CD8-positive, alpha-beta memory T cell (primary cell): ENCODE data around the gene ITFG1. TPM values are rescaled to one million over a fixed set of nuclear protein-coding genes. Genes with fewer than 3 reads are reported as not detected.
"Not testable (repeated sequence)": the region's sequence is repeated elsewhere in the genome, so short reads cannot be mapped to it uniquely, and the experiment has no call there.

Experiments used
- CTCF ChIA-PET: fragments of 350-600 bp; sonication (Branson Sonifier 250); formaldehyde crosslinking; loops from one replicate; lab custom pipeline; 2021; ENCODE audit warnings: antibody characterized with exemption; lab: Charles Lee
- POLR2A ChIA-PET: fragments of 350-600 bp; sonication (Branson Sonifier 250); formaldehyde crosslinking; loops from one replicate; lab custom pipeline; 2021; ENCODE audit warnings: antibody characterized with exemption; lab: Charles Lee
- DNase-seq, 5 donors: peaks; one replicate each; pipeline versions ENCODE4 v3.0.0 to v3.0.0-alpha.2; 2020 to 2022; ENCODE audit warnings: mixed read lengths in 1 of 5
- H3K27ac ChIP-seq: one replicate; pipeline ENCODE4 v1.7.0; 2013; ENCODE audit warnings: low read depth, mild to moderate bottlenecking, low read length, moderate library complexity
- H3K27me3 ChIP-seq: 2 replicates; pipeline ENCODE4 v1.7.0; 2013; ENCODE audit warnings: low read length, mild to moderate bottlenecking; ENCODE audit not compliant: insufficient read depth, poor library complexity, severe bottlenecking
- H3K36me3 ChIP-seq: 2 replicates; pipeline ENCODE4 v1.7.0; 2013; ENCODE audit warnings: mild to moderate bottlenecking, low read length, moderate library complexity; ENCODE audit not compliant: insufficient read depth
- H3K4me1 ChIP-seq: 2 replicates; pipeline ENCODE4 v1.7.0; 2013; ENCODE audit warnings: mild to moderate bottlenecking, low read length, moderate library complexity; ENCODE audit not compliant: insufficient read depth
- H3K4me3 ChIP-seq: 2 replicates; pipeline ENCODE4 v1.7.0; 2013; ENCODE audit warnings: mild to moderate bottlenecking, low read length
- H3K9me3 ChIP-seq: 2 replicates; pipeline ENCODE4 v1.7.0; 2013; ENCODE audit warnings: mild to moderate bottlenecking, low read length
- H3K27ac Mint-ChIP-seq, 8 donors: one replicate each; pipeline ENCODE4 v1.8.0; 2020 to 2021; ENCODE audit warnings: mixed read lengths in 8 of 8, mild to moderate bottlenecking in 6 of 8, inconsistent platforms in 3 of 8, moderate library complexity in 3 of 8
- H3K27me3 Mint-ChIP-seq, 2 donors: one replicate each; pipeline ENCODE4 v1.8.0; 2020 to 2021; ENCODE audit warnings: mixed read lengths in 2 of 2, mild to moderate bottlenecking in 1 of 2, moderate library complexity in 1 of 2
- H3K36me3 Mint-ChIP-seq, 3 donors: one replicate each; pipeline ENCODE4 v1.8.0; 2020 to 2021; ENCODE audit warnings: mixed read lengths in 3 of 3, inconsistent platforms in 1 of 3, mild to moderate bottlenecking in 1 of 3
- H3K4me1 Mint-ChIP-seq, 3 donors: one replicate each; pipeline ENCODE4 v1.8.0; 2020 to 2021; ENCODE audit warnings: mixed read lengths in 3 of 3, inconsistent platforms in 1 of 3, mild to moderate bottlenecking in 1 of 3
- H3K4me3 Mint-ChIP-seq, 7 donors: one replicate each; pipeline ENCODE4 v1.8.0; 2020 to 2021; ENCODE audit warnings: mixed read lengths in 7 of 7, mild to moderate bottlenecking in 6 of 7, moderate library complexity in 4 of 7, inconsistent platforms in 2 of 7
- H3K9me3 Mint-ChIP-seq, 5 donors: one replicate each; pipeline ENCODE4 v1.8.0; 2020 to 2022; ENCODE audit warnings: mixed read lengths in 5 of 5, mild to moderate bottlenecking in 3 of 5, moderate library complexity in 2 of 5, inconsistent platforms in 1 of 5
- polyA plus RNA-seq: library from polyadenylated mRNA; unstranded; fragments of 300-500 nt; fragmentation: Illumina TruSeq; gene quantifications from one replicate; pipeline ENCODE4 v1.2.3, GENCODE V29; 2021
- total RNA-seq, 2 experiments: library from RNA; stranded (reverse); gene quantifications; one replicate each; pipeline ENCODE4 v1.2.3, GENCODE V29; 2021

ITFG1 gene
- total and polyA plus RNA-seq, 3 experiments from 2014 or later: 24.5 to 26.8 (median 24.9) TPM

GRCh38 chr16:47470211-47470610 lies 9.3 kb upstream of the ITFG1 start:
- H3K36me3 Mint-ChIP-seq: peaks cover 0 to 14% (median 10%) of the 10 kb centered on the region in 3 donors
- H3K9me3 Mint-ChIP-seq: no peaks in the 10 kb centered on the region
- H3K4me3 Mint-ChIP-seq: peak overlapping the region in 1 of 7 donors; percentile 15
- no peaks in the 10 kb centered on the region for H3K27me3 Mint-ChIP-seq
- no peak for DNase-seq
- no peak overlapping the region for H3K27ac Mint-ChIP-seq
- Histone ChIP-seq H3K9me3 (no peaks in the 10 kb centered on the region), H3K36me3 (peaks cover 4% of the 10 kb centered on the region), H3K27ac (no peak overlapping the region), H3K4me1 (no peaks in the 10 kb centered on the region), H3K27me3 (no peaks in the 10 kb centered on the region), H3K4me3 (no peak overlapping the region)
- POLR2A ChIA-PET: no interaction called here
- peaks cover 28 to 59% (median 56%) of the 10 kb centered on the region in 3 donors for H3K4me1 Mint-ChIP-seq
- CTCF ChIA-PET: no interaction called here

- CTCF ChIA-PET: no interaction called here
- H3K9me3 ChIP-seq: no peaks in the 10 kb centered on the region
- Mint-ChIP-seq H3K9me3 (no peaks in the 10 kb centered on the region), H3K4me1 (peaks cover 36 to 65% (median 61%) of the 10 kb centered on the region in 3 donors), H3K27ac (peak overlapping the region in 1 of 8 donors; percentile 11), H3K36me3 (peaks cover 0 to 11% (median 10%) of the 10 kb centered on the region in 3 donors), H3K27me3 (no peaks in the 10 kb centered on the region), H3K4me3 (no peak overlapping the region)
- H3K27me3 ChIP-seq: no peaks in the 10 kb centered on the region
- no peak overlapping the region for H3K4me3 ChIP-seq
- no peaks in the 10 kb centered on the region for H3K4me1 ChIP-seq
- DNase-seq: no peak
- POLR2A ChIA-PET: no interaction called here
- H3K27ac ChIP-seq: no peak overlapping the region
- H3K36me3 ChIP-seq: peaks cover 4% of the 10 kb centered on the region
These were observed 8.4 kb upstream of the ITFG1 start for GRCh38 chr16:47469227-47469626.

DNA sequence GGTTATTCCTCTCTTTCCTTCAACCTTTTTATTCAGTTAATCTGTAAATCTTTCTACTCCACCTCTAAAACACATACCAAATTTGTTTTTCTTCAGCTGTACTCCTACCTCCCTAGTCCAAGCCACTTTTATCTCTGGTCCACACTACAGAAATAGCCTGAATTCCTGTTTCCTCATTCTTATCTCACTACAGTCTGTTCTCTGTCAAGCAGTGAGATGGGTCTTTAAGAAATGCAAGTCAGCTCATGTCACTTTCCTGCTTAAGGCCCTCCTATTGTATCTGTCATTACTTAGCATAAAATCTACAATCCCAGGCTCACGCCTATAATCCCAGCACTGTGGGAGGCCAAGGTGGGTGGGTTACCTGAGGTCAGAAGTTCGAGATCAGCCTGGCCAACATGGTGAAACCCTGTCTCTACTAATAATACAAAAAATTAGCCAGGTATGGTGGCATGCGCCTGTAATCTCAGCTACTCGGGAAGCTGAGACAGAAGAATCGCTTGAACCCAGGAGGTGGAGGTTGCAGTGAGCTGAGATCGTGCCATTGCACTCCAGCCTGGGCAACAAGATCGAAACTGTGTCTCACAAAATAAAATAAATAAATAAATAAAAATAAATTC lies 7.3 kb upstream of the ITFG1 start:
- CTCF ChIA-PET: interaction anchor here (1.4 kb wide), 1 partner anchor 17 kb away, joined by 3 read pairs; no protein-coding TSS in a partner anchor
- peak overlapping the region in 1 of 8 donors; percentile 41 for H3K27ac Mint-ChIP-seq
- H3K4me1 ChIP-seq, H3K4me3 ChIP-seq, H3K36me3 ChIP-seq, H3K4me3 Mint-ChIP-seq, H3K27me3 ChIP-seq, H3K9me3 Mint-ChIP-seq, DNase-seq, H3K9me3 ChIP-seq, H3K27me3 Mint-ChIP-seq, POLR2A ChIA-PET: not testable (repeated sequence)
- peaks cover 0 to 15% (median 10%) of the 10 kb centered on the region in 3 donors for H3K36me3 Mint-ChIP-seq
- H3K4me1 Mint-ChIP-seq: peaks cover 45 to 69% (median 64%) of the 10 kb centered on the region in 3 donors
- peak overlapping the region; percentile 40 for H3K27ac ChIP-seq

DNA sequence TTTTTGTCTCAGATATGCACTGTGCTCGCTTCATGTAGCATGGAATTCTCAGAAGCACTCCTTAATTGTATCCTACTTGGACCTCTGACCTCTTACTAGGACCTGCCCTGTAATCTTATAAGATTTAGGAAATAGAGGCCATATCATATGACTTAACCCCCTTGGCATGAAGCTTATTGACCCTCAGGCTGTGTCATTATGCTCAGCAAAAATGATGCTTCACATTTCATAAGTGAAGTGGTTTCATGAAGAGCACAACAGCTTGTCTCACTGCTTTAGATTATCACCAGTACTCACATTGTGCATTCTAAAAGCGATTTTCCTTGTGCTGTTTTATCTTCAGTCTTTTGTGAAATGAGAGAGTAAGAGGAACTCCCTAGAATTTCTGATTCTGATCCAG lies 6.6 kb upstream of the ITFG1 start:
- CTCF ChIA-PET: interaction anchor here (1.4 kb wide), 1 partner anchor 16 kb away, joined by 3 read pairs; no protein-coding TSS in a partner anchor
- H3K36me3 Mint-ChIP-seq: peaks cover 0 to 15% (median 10%) of the 10 kb centered on the region in 3 donors
- POLR2A ChIA-PET: no interaction called here

DNA sequence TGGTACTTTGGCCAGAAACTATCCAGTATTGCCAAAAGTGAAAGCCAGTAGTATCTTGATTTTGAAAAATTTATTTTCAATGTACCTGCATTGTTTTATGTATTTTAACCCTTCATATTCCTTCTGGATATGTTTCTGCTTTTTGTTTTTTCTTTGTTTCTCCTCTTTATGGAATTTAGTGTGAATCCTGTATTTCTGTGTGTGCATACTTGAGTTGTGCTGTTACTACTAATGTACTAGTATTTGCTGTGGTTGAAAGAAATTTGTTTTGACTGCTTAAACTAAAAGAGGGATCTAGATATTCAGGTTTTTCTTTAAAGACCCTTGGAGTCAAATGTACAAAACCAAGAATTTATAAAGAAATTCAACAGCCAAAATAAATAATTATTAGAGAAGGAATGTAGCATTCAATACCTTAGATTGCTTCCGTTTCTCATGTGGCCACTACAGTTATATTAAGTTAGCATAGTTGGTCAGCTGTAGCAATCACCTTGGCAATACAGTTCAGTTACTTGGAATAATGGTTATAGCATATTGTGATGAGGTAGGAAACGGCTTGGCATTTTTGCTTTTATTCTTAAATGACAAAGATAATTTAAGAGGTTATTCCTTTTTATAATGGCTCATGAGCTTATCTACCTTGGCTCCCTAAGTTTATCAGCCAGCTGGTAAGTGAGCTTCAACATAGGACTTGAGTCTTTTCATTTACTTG lies 5.2 kb upstream of the ITFG1 start:
- Histone ChIP-seq H3K4me1 (peaks cover 13% of the 10 kb centered on the region), H3K9me3 (no peaks in the 10 kb centered on the region), H3K27me3 (no peaks in the 10 kb centered on the region), H3K27ac (peak overlapping the region; percentile 57), H3K36me3 (peaks cover 4% of the 10 kb centered on the region), H3K4me3 (no peak overlapping the region)
- H3K27ac Mint-ChIP-seq: peak overlapping the region in 2 of 8 donors; percentile 30 to 31
- H3K4me1 Mint-ChIP-seq: peaks cover 54 to 81% (median 73%) of the 10 kb centered on the region in 3 donors
- ChIA-PET CTCF (no interaction called here), POLR2A (no interaction called here)
- H3K9me3 Mint-ChIP-seq: no peaks in the 10 kb centered on the region
- no peak overlapping the region for H3K4me3 Mint-ChIP-seq
- DNase-seq: no peak
- peaks cover 0 to 16% (median 8%) of the 10 kb centered on the region in 3 donors for H3K36me3 Mint-ChIP-seq
- H3K27me3 Mint-ChIP-seq: no peaks in the 10 kb centered on the region

More for the DNA sequence above, 6.6 kb upstream of the ITFG1 start:
- Mint-ChIP-seq H3K27ac (no peak overlapping the region), H3K27me3 (no peaks in the 10 kb centered on the region), H3K4me3 (no peak overlapping the region), H3K9me3 (no peaks in the 10 kb centered on the region), H3K4me1 (peaks cover 50 to 75% (median 71%) of the 10 kb centered on the region in 3 donors)
- Histone ChIP-seq H3K36me3 (peaks cover 4% of the 10 kb centered on the region), H3K9me3 (no peaks in the 10 kb centered on the region), H3K27ac (peak overlapping the region; percentile 40), H3K27me3 (no peaks in the 10 kb centered on the region), H3K4me1 (peaks cover 7% of the 10 kb centered on the region), H3K4me3 (no peak overlapping the region)
- DNase-seq: no peak

- H3K4me1 ChIP-seq: peaks cover 28% of the 10 kb centered on the region
- H3K4me3 Mint-ChIP-seq: peak overlapping the region in 2 of 7 donors; percentile 5 to 35
- H3K27ac ChIP-seq: peak overlapping the region; percentile 58
- H3K27me3 Mint-ChIP-seq: no peaks in the 10 kb centered on the region
- peaks cover 4% of the 10 kb centered on the region for H3K36me3 ChIP-seq
- no peaks in the 10 kb centered on the region for H3K9me3 Mint-ChIP-seq
- H3K27ac Mint-ChIP-seq: peak overlapping the region in 5 of 8 donors; percentile 31 to 92 (median 37)
- H3K4me1 Mint-ChIP-seq: peaks cover 62 to 87% (median 84%) of the 10 kb centered on the region in 3 donors
- no peaks in the 10 kb centered on the region for H3K9me3 ChIP-seq
- DNase-seq: no peak
- no peaks in the 10 kb centered on the region for H3K27me3 ChIP-seq
- H3K4me3 ChIP-seq: no peak overlapping the region
- H3K36me3 Mint-ChIP-seq: peaks cover 0 to 23% (median 6%) of the 10 kb centered on the region in 3 donors
- ChIA-PET CTCF (no interaction called here), POLR2A (no interaction called here)
These were observed 3.1 kb upstream of the ITFG1 start for GRCh38 chr16:47463771-47464624.

- POLR2A ChIA-PET: interaction anchor here (1.2 to 2.7 kb wide), 2 partner anchors 14 to 489 kb away, joined by 3 to 10 read pairs; partner anchors contain the start of gene DNAJA2
- H3K4me3 ChIP-seq: peak overlapping the region; percentile 88
- peak overlapping the region; percentile 39 to 98 (median 94) for H3K27ac Mint-ChIP-seq
These were observed 869 bp upstream of the ITFG1 start for GRCh38 chr16:47461598-47462266.

More at GRCh38 chr16:47461598-47462266, 869 bp upstream of the ITFG1 start:
- peaks cover 65 to 82% (median 81%) of the 10 kb centered on the region in 3 donors for H3K4me1 Mint-ChIP-seq
- H3K9me3 Mint-ChIP-seq: no peaks in the 10 kb centered on the region
- CTCF ChIA-PET: interaction anchor here (0.8 to 1.8 kb wide), 5 partner anchors 13 to 703 kb away, joined by 3 to 5 read pairs (median 4); partner anchors contain the start of gene NETO2
- H3K27me3 Mint-ChIP-seq: no peaks in the 10 kb centered on the region
- Histone ChIP-seq H3K27me3 (no peaks in the 10 kb centered on the region), H3K36me3 (peaks cover 6% of the 10 kb centered on the region), H3K9me3 (no peaks in the 10 kb centered on the region), H3K4me1 (peaks cover 33% of the 10 kb centered on the region), H3K27ac (peak overlapping the region; percentile 93)
- peak in 1 of 5 donors; percentile 4 for DNase-seq
- peak overlapping the region; percentile 94 to 100 (median 97) for H3K4me3 Mint-ChIP-seq
- peaks cover 0 to 29% (median 10%) of the 10 kb centered on the region in 3 donors for H3K36me3 Mint-ChIP-seq
